HG03442 (cell line): ENCODE results near the gene CBX8.

Source experiments
- ATAC-seq: cut with Tn5 transposase; IDR thresholded peaks from one replicate; pipeline ENCODE4 v1.9.1; 2021; ENCODE audit warnings: mild to moderate bottlenecking, moderate library complexity; ENCODE audit not compliant: unreplicated experiment

Gene CBX8

GRCh38 chr17:79835953-79836509 is 39.2 kb upstream of the CBX8 start:
- ATAC-seq, result no peak

DNA sequence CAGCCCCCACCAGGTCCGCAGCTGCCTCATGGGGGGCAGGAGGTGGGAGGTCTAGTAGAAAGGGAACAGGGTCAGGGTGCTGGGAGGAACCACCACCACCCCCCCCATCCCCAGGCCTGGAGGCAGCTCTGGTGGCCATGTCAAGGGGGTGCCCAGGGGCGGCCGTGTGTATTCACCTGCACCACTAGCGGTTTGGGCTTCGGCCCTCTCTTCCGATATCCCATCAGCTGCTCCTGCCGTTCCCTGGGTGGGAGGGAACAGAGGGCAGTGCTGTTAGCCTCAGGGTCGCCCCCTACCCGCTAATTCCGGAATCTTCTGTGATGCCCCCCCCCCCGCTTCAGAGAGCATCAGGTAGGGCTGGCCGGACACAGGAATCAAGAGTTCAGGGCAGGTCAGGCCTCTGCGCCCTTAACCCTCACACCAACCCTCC is 38.6 kb upstream of the CBX8 start:
- ATAC-seq, result no peak

GRCh38 chr17:79834565-79835469 is 37.9 kb upstream of the CBX8 start:
- ATAC-seq, result no peak

GRCh38 chr17:79833744-79834564 is 37.1 kb upstream of the CBX8 start:
- no peak for ATAC-seq

- no peak for ATAC-seq
Observed at GRCh38 chr17:79833110-79833450, 36.2 kb upstream of the CBX8 start.

DNA sequence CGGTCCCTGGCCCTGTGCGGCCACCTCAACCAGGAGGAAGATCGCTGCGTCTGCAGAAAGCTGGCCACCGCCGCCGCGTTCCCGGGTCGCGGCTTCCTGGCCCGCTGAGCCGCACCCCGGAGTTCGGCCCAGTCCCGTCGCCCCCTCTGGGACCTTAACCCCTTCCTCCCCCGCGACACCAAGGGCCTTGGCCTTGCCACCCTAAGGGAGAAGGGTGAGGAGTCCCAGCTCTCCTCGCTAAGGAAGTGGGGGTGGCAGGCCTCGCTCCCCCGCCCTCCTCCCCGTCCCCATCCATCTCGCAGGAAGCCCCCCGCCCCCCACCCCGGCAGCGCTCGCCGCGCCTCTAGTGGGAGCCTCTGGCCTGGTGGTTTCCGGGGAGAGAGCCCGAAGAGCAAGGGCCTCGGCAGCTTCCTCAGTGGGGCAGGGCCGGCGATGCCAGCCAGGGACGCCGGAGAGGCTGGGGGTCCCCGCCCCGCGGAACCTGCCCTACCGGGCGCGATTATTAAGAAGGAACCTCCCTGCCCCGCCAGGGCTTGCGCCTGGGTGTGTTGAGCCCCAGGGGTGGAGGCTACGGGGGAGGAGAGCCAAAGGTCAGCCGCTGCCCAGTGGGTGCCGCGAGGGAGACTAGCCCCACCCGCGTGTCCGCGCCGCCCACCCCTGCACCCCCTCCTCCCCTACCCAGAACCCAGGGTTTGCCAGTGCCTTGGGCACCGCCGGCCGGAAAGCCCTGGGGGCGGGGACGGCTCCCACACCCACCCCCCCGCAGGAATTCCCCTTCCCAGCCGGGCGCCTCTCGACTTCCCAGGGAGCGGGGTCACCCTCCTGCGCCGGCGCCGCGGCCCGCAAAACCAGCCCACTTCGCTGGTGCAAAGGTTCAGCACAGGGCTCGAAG is 35.6 kb upstream of the CBX8 start:
- ATAC-seq, result no peak

GRCh38 chr17:79831265-79832217 is 34.7 kb upstream of the CBX8 start:
- no peak for ATAC-seq

- ATAC-seq, result no peak
Observed at GRCh38 chr17:79830763-79831264, 33.9 kb upstream of the CBX8 start.

DNA sequence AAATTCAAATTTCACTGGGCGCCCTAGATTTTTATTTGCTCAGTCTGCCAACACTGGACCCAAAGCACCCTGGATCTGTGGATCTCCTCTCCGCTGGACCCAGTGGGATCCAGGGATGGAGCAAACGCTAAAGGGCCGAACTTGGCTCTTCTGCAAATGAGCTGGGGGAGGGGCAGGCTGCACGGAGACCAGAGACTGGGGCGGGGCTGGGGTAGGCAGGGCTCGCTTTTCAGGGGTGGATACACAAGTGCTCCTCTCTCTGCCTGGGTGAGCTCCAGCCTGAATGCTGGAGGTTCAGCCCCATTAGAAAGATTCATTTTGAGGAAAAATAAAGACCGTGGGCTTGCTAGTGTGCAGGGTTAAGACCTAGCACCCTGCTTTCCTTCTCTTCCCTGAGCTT is 33.4 kb upstream of the CBX8 start:
- no peak for ATAC-seq

- ATAC-seq, result no peak
Observed at GRCh38 chr17:79829457-79829856, 32.6 kb upstream of the CBX8 start.

DNA sequence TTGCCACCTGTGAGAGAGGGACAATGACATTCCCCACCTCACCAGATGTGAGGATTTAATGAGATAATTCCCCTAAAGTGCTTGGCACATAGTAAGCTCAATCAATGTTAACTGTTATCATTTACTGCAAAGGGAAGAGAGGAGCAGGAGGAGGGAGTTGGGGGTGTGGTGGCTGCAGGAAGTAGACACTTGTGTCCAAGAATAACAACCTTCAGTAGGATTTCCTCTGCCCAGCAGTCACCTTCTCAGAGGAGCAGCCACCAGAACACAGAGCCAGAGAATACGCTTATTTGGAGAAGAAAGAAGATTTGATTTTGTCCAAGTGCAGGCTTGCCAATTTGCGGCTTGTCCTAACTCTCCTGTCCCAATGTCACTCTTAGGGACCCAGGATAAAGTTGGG is 32.1 kb upstream of the CBX8 start:
- no peak for ATAC-seq

- no peak for ATAC-seq
Observed at GRCh38 chr17:79826841-79827578, 30.1 kb upstream of the CBX8 start.

DNA sequence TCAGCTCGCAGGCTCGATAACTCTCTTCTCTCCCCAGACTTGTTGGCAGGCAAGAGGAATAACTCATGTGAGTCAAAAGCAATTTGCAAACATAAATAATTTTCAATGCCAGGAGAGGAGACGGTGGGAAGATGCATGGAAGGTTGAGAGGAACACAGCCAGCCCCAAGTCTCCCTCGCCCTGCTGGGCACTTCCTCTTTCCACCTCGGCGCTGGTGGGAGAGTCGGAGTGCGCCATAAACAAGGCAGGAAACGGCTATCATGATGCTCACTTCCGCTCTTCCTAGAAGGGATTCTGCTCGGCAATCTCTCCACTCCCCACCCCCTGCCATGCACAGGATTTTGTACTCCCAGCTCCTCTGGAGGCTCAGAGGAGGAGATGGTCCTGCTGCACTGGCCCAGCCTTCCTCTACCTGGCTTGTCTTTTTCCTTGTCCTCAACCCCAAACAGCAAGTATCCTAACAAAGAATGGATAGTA is 29.4 kb upstream of the CBX8 start:
- no peak for ATAC-seq

DNA sequence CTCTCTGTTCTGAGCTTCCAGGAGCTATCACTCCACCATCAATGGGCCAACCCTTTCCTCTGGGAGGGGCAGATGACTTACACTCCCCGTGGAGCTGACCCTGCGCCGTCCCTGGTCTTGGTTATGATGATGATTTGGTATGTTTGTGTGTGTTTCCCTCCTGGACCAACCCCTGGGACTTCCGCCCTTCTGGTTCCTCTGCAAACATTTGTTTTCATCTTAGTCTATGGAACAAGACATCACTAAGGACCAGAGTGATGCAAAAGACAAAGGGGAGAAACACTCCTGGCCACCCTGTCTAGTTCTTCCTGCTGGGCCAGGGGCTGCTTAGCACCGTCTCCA is 28.7 kb upstream of the CBX8 start:
- no peak for ATAC-seq

GRCh38 chr17:79824893-79825579 is 28.2 kb upstream of the CBX8 start:
- ATAC-seq, result no peak

DNA sequence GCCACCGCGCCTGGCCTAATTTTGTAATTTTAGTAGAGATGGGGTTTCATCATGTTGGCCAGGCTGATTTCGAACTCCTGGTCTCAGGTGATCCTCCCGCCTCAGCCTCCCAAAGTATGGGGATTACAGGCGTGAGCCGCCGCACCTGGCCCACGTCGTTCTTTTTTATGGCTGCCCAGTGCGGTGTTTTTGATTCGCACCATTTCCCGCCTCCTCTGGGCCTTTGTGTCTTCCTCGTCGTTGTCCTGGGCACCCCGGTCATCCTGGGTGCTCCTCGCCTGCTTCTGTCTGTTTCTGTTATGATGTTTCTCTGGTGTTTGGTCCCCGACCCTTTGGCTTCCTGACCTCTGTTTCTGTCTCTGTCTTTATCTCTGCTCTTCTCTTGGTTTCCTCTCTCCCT is 27.4 kb upstream of the CBX8 start:
- no peak for ATAC-seq

GRCh38 chr17:79822583-79823124 is 25.8 kb upstream of the CBX8 start:
- no peak for ATAC-seq
